CD4-positive, alpha-beta memory T cell (primary cell): ENCODE measurements around the gene WARS2. TPM values are rescaled to one million over a fixed set of nuclear protein-coding genes. Genes with fewer than 3 reads are reported as not detected.

Experiments
- CTCF ChIA-PET: fragments of 350-600 bp; sonication (Branson Sonifier 250); formaldehyde crosslinking; loops from one replicate; lab custom pipeline; 2021; ENCODE audit warnings: inconsistent platforms; ENCODE audit not compliant: partially characterized antibody; lab: Charles Lee
- POLR2A ChIA-PET: fragments of 350-600 bp; sonication (Branson Sonifier 250); formaldehyde crosslinking; loops from one replicate; lab custom pipeline; 2021; ENCODE audit not compliant: partially characterized antibody; lab: Charles Lee
- DNase-seq, 5 donors: peaks; one replicate each; pipeline versions ENCODE4 v3.0.0 to v3.0.0-alpha.2; 2020 to 2022; ENCODE audit warnings: mixed read lengths in 1 of 5
- H3K27ac ChIP-seq: one replicate; pipeline ENCODE4 v1.7.0; 2013; ENCODE audit warnings: low read depth, low read length
- H3K27me3 ChIP-seq: 2 replicates; pipeline ENCODE4 v1.7.0; 2013; ENCODE audit warnings: mild to moderate bottlenecking, low read length, moderate library complexity; ENCODE audit not compliant: insufficient read depth
- H3K36me3 ChIP-seq: 2 replicates; pipeline ENCODE4 v1.7.0; 2013; ENCODE audit warnings: mild to moderate bottlenecking, low read length, moderate library complexity; ENCODE audit not compliant: insufficient read depth
- H3K4me1 ChIP-seq: 2 replicates; pipeline ENCODE4 v1.7.0; 2013; ENCODE audit warnings: mild to moderate bottlenecking, low read length, moderate library complexity; ENCODE audit not compliant: insufficient read depth
- H3K4me3 ChIP-seq, 2 donors: one replicate each; pipeline ENCODE4 v1.7.0; 2013; ENCODE audit warnings: low read length in 2 of 2, mild to moderate bottlenecking in 1 of 2
- H3K9me3 ChIP-seq, 2 donors: one replicate each; pipeline ENCODE4 v1.7.0; 2013; ENCODE audit warnings: low read length in 2 of 2, control low read depth in 1 of 2; ENCODE audit not compliant: control insufficient read depth in 1 of 2
- H3K27ac Mint-ChIP-seq, 7 donors: one replicate each; pipeline ENCODE4 v1.8.0; 2020 to 2021; ENCODE audit warnings: mixed read lengths in 7 of 7, mild to moderate bottlenecking in 6 of 7, inconsistent platforms in 3 of 7, moderate library complexity in 3 of 7
- H3K27me3 Mint-ChIP-seq, 2 donors: one replicate each; pipeline ENCODE4 v1.8.0; 2020 to 2021; ENCODE audit warnings: mixed read lengths in 2 of 2
- H3K36me3 Mint-ChIP-seq, 2 donors: one replicate each; pipeline ENCODE4 v1.8.0; 2020 to 2021; ENCODE audit warnings: mixed read lengths in 2 of 2, inconsistent platforms in 1 of 2, mild to moderate bottlenecking in 1 of 2
- H3K4me1 Mint-ChIP-seq, 4 donors: one replicate each; pipeline ENCODE4 v1.8.0; 2020 to 2021; ENCODE audit warnings: mixed read lengths in 4 of 4, mild to moderate bottlenecking in 1 of 4
- H3K4me3 Mint-ChIP-seq, 8 donors: one replicate each; pipeline ENCODE4 v1.8.0; 2020 to 2021; ENCODE audit warnings: mixed read lengths in 8 of 8, mild to moderate bottlenecking in 7 of 8, moderate library complexity in 6 of 8, inconsistent platforms in 3 of 8
- H3K9me3 Mint-ChIP-seq, 8 donors: one replicate each; pipeline ENCODE4 v1.8.0; 2020 to 2021; ENCODE audit warnings: mixed read lengths in 8 of 8, mild to moderate bottlenecking in 5 of 8, inconsistent platforms in 3 of 8, moderate library complexity in 1 of 8
- intact Hi-C: fragments of 100-400 bp; cut with micrococcal nuclease; formaldehyde crosslinking; loops from one replicate; pipeline ENCODE4 v1.15.1; 2023
- polyA plus RNA-seq, 2 donors: library from polyadenylated mRNA; unstranded; fragments of 300-500 nt; fragmentation: Illumina TruSeq; gene quantifications; one replicate each; pipeline ENCODE4 v1.2.3, GENCODE V29; 2021
- total RNA-seq, 2 experiments: library from RNA; stranded (reverse); gene quantifications; one replicate each; pipeline ENCODE4 v1.2.3, GENCODE V29; 2021

WARS2 gene
- total and polyA plus RNA-seq, 4 experiments from 2014 or later = 6.9 to 12.4 (median 10.4) TPM

DNA sequence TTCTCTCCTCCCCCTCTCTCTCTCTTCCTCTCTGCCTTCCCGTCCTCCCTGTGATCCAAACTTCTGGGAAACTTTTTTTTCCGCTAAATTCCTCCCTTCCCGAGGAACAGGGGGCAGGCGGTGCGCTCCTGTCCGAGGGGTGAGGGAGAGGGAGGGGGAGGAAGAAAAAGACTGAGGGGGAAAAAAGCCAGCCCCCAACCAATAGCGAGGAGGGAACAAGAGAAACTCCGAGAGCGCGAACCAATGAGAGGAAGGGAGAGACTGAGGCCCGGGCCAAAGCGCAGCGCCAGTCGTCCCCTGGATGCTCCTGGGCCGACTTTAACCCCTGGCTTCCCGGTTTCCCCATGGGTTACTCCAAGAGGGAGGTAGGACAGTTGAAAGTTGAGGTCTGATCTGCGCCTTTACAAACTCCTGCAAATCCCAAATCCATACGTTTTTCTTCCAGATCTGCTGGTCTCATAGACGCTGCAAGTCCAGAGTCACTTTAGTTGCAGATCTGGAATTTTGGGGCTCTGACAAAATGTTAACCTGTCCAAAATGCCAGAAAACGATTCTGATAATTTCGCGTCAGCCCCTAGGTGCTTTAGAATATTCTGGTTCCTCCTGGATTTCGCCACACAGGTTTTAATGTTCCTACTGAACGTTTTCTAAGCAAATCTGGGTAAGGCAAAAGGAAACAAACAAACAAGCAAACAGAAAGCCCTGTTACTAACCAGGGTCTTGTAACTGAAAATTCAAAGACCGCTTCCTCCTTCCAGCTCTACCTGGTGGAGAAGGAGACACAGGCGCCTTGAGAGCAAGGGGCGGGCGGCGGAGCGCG is 152.1 kb downstream of the WARS2 start, which contains the start of gene TBX15:
TSS of gene TBX15 (minus strand) at position 158 of the 820 bp plus-strand sequence. CDS start 548 bp downstream, outside the sequence.
- H3K27me3 ChIP-seq = peaks cover 35% of the 10 kb centered on the region
- H3K9me3 Mint-ChIP-seq = peaks cover 0 to 53% (median 35%) of the 10 kb centered on the region in 8 donors
- H3K36me3 ChIP-seq = no peaks in the 10 kb centered on the region
- CTCF ChIA-PET = no interaction called here
- peaks cover 1 to 4% of the 10 kb centered on the region in 2 donors for H3K36me3 Mint-ChIP-seq
- POLR2A ChIA-PET = no interaction called here
- peaks cover 9 to 32% (median 18%) of the 10 kb centered on the region in 4 donors for H3K4me1 Mint-ChIP-seq
- peak within 1 kb of the TSS in 6 of 8 donors; percentile 24 to 69 (median 60) for H3K4me3 Mint-ChIP-seq
- no peak within 1 kb of the TSS for H3K4me3 ChIP-seq
- peaks cover 12% of the 10 kb centered on the region for H3K4me1 ChIP-seq
- H3K27ac Mint-ChIP-seq = no peak within 1 kb of the TSS
- DNase-seq = no peak
- H3K9me3 ChIP-seq = no peaks in the 10 kb centered on the region
- no peak within 1 kb of the TSS for H3K27ac ChIP-seq
- intact Hi-C loops = no loop called here
- H3K27me3 Mint-ChIP-seq = peaks cover 64 to 73% of the 10 kb centered on the region in 2 donors

GRCh38 chr1:118987468-118988185 is 152.8 kb downstream of the WARS2 start:
- no peak for DNase-seq
- Histone ChIP-seq H3K27me3 (peaks cover 35% of the 10 kb centered on the region), H3K4me1 (peaks cover 12% of the 10 kb centered on the region), H3K27ac (no peak overlapping the region), H3K36me3 (no peaks in the 10 kb centered on the region), H3K4me3 (no peak overlapping the region), H3K9me3 (no peaks in the 10 kb centered on the region)
- H3K27ac Mint-ChIP-seq = no peak overlapping the region
- peaks cover 9 to 32% (median 18%) of the 10 kb centered on the region in 4 donors for H3K4me1 Mint-ChIP-seq
- peaks cover 0 to 58% (median 37%) of the 10 kb centered on the region in 8 donors for H3K9me3 Mint-ChIP-seq
- H3K36me3 Mint-ChIP-seq = peaks cover 1 to 4% of the 10 kb centered on the region in 2 donors
- H3K27me3 Mint-ChIP-seq = peaks cover 70 to 79% of the 10 kb centered on the region in 2 donors
- CTCF ChIA-PET = no interaction called here
- POLR2A ChIA-PET = no interaction called here
- H3K4me3 Mint-ChIP-seq = peak overlapping the region in 3 of 8 donors; percentile 10 to 69 (median 54)
- intact Hi-C loops = no loop called here

DNA sequence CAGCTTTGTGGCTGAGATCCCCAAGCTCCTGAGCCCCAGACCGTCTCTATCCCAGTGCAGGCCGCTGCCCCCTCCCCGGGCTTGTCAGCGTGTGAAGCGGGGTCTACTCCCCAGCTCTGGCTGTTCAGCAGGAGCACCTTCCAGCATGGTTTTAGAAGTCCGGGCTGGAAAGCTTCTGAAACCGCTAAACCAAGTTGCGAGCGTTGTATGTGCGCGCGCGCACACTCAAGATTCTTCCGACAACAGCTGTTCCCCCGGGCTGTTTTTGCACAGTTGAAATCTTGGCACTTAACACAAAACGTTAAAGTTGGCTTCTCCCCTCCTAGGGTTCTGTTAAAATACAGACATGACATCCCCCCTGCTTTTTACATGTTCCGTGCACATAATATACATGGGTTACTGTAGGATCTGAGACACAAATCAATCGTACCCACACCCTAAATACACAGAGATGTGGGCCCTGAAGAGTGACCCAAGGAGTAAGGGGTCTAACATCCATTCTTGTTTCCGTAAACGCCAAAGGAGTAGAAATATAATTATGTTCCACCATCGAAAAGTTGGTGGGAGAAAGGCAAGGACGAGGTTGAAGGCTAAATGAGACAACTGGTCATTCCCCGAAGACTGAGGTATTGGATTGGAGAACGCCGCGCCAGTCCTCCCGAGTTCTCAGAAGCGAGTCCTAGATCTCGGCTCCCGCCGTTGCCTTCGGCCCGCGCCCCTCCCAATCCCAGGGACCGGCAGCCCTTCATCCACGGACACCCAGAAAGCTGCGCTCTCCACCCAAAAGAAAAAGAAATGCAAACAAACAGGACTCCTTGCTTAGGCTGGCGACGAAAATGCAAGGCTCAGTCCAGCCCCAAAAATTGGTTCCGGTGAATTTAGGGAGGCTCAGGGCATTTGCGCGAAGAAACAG is 153.6 kb downstream of the WARS2 start:
- intact Hi-C loops = no loop called here
- CTCF ChIA-PET = no interaction called here
- no peaks in the 10 kb centered on the region for H3K36me3 ChIP-seq
- H3K27me3 ChIP-seq = peaks cover 43% of the 10 kb centered on the region
- H3K36me3 Mint-ChIP-seq = peaks cover 0 to 4% of the 10 kb centered on the region in 2 donors
- no peaks in the 10 kb centered on the region for H3K9me3 ChIP-seq
- peaks cover 70 to 79% of the 10 kb centered on the region in 2 donors for H3K27me3 Mint-ChIP-seq
- H3K4me1 Mint-ChIP-seq = peaks cover 9 to 32% (median 16%) of the 10 kb centered on the region in 4 donors
- H3K4me3 Mint-ChIP-seq = peak overlapping the region in 6 of 8 donors; percentile 24 to 69 (median 60)
- peaks cover 0 to 58% (median 35%) of the 10 kb centered on the region in 8 donors for H3K9me3 Mint-ChIP-seq
- H3K27ac Mint-ChIP-seq = no peak overlapping the region
- H3K4me1 ChIP-seq = peaks cover 12% of the 10 kb centered on the region
- no peak for DNase-seq
- H3K4me3 ChIP-seq = no peak overlapping the region
- POLR2A ChIA-PET = no interaction called here
- H3K27ac ChIP-seq = no peak overlapping the region

DNA sequence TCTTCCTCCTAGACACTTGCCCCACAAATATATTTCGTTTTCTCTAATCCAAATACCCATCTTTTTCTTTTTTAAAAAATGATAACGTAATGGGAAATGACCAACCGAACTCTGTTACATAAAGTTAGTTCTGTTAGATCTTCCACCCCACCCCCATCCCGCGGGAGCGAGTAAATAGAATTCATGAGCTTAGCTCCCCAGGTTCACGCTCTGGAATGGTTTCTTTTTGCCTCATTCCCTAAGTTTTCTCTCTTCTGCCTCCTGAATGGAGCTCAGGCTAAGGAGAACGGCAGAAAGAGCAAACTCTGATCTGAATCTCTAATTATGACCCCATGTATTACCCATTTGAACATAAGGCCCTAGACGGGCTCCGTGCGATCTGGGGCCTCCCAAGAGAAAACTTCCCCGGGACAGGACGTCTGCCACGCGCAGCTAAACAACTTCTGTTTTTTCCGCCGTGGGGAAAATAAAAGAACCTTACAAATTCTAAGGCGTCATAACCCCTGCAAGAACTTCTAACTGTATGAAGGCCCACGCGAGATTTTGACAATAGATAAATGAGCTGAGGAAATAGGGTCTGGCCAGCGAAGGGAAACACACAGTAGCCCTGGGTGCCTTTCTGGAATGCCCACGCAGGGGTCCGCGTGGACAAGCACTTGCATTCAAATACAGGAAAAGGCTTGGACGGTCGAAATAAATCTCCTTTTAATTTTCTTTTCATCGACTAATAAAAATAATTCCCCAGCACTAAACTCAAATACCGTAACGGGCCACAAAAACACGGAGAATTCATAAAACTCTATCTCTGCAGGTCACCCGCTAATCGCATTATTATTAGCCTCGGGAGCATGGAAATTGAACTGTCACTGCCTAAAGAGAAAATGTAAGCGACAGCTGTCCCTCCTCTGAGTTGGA is 154.6 kb downstream of the WARS2 start:
- ChIA-PET CTCF (no interaction called here), POLR2A (no interaction called here)
- Histone ChIP-seq H3K36me3 (no peaks in the 10 kb centered on the region), H3K4me1 (peaks cover 12% of the 10 kb centered on the region), H3K4me3 (no peak overlapping the region), H3K27me3 (peaks cover 46% of the 10 kb centered on the region), H3K27ac (no peak overlapping the region), H3K9me3 (no peaks in the 10 kb centered on the region)
- intact Hi-C loops = no loop called here
- no peak for DNase-seq
- Mint-ChIP-seq H3K4me3 (peak overlapping the region in 5 of 8 donors; percentile 23 to 80 (median 26)), H3K36me3 (peaks cover 0 to 4% of the 10 kb centered on the region in 2 donors), H3K4me1 (peaks cover 9 to 32% (median 16%) of the 10 kb centered on the region in 4 donors), H3K9me3 (peaks cover 0 to 53% (median 32%) of the 10 kb centered on the region in 8 donors), H3K27me3 (peaks cover 70 to 74% of the 10 kb centered on the region in 2 donors), H3K27ac (no peak overlapping the region)

DNA sequence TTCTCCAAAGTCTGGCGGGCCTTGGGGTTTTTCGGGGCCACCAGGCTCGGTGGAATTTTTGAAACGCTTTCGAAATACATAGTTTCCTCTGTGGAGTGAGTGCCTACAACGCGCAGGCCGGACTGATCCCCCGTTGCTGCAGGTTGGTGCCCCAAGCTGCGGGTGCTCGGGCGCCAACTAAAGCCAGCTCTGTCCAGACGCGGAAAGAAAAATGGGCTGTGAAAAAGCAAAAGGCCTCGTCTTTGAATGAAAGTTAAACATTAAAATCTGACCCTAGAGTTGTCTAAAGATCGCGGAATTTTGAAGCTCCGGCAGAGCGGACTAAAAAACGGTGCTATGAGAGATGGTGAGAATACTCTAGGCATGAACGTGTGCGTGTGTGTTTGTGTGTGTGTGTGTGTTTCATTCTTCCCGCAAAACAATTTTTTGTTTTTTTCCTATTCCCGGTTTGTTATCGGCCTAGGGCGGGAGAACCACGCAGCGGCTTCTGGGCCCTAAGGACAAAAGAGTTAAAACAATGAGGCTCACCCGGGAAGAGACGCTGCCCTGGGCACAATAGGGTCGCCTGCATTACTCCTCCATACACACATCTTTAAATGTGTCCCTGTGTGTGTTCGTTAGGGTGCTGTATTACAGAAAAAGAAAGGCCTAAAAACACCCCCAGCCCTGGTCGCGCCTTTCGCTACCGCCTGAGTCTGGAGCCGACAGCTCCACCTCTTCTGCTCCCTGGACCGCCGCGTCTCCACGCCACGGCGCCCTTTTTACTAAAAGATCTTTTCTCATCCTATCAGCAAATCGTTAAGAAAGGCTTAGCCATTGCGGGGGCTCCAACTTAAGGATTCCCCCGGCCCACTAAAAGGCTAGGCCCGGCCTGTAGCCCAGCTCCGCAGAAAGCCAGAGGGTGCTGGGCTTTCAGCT is 155.5 kb downstream of the WARS2 start:
- Mint-ChIP-seq H3K4me1 (peaks cover 10 to 32% (median 18%) of the 10 kb centered on the region in 4 donors), H3K27ac (peak overlapping the region in 2 of 7 donors; percentile 58 to 81), H3K9me3 (peaks cover 0 to 56% (median 35%) of the 10 kb centered on the region in 8 donors), H3K27me3 (peaks cover 72 to 76% of the 10 kb centered on the region in 2 donors), H3K4me3 (peak overlapping the region; percentile 26 to 80 (median 29)), H3K36me3 (peaks cover 0 to 4% of the 10 kb centered on the region in 2 donors)
- Histone ChIP-seq H3K27me3 (peaks cover 46% of the 10 kb centered on the region), H3K36me3 (no peaks in the 10 kb centered on the region), H3K27ac (no peak overlapping the region), H3K4me1 (peaks cover 12% of the 10 kb centered on the region), H3K4me3 (no peak overlapping the region), H3K9me3 (no peaks in the 10 kb centered on the region)
- ChIA-PET POLR2A (no interaction called here), CTCF (no interaction called here)
- intact Hi-C loops = no loop called here
- DNase-seq = no peak
